NAMALWA (cell line): ENCODE measurements around the gene DNM3.

Source experiments
- DNase-seq: peaks from one replicate; pipeline ENCODE4 v3.0.0-alpha.2; 2015; ENCODE audit warnings: low spot score

The DNM3 gene

GRCh38 chr1:172140591-172140990, 299.3 kb downstream of the DNM3 start:
- DNase-seq, result no peak

DNA sequence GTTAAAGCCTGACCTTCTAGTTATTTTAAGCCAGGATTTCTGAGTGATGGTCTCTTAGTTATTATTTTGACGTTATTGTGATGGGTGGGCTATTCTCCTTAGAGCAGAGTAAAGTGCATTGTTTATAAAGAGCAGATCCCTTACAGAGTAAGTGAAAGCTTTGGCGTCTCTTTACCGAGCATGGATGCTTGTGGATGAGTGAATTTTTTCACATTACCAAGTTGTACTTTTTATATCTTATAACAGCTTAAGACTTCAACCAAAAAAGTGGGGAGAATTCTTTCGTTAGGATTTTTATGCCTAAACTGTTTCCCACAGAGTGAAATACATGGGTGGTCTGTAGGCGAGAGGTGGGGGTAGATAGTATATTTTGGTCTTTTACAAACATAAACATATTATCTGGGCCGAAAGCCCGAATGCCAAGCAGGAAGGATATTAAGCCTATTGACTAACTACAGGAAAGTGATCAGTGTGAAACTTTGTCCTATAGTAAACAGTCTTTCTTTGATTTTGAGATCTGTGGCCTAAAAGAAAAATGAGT, 300.1 kb downstream of the DNM3 start:
- DNase-seq, result no peak

DNA sequence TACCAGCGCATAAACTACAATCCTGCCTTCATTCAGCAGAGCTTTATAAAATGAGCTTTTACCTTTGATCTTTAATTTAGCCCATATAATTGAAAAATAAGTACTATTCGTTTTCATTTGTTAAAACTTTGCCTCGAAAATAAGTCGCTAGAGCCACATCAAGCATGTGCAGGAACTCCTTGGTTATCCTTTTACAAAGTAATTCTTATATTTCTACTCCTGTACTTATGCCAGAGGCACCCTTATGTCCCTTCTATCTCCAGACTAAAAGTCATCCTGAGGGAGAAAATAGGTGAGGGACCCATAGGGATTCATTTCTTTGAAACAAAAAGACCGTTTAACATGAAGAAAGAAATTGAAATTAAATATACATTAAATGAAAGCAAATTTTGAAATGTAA, 301.0 kb downstream of the DNM3 start:
- no peak for DNase-seq

DNA sequence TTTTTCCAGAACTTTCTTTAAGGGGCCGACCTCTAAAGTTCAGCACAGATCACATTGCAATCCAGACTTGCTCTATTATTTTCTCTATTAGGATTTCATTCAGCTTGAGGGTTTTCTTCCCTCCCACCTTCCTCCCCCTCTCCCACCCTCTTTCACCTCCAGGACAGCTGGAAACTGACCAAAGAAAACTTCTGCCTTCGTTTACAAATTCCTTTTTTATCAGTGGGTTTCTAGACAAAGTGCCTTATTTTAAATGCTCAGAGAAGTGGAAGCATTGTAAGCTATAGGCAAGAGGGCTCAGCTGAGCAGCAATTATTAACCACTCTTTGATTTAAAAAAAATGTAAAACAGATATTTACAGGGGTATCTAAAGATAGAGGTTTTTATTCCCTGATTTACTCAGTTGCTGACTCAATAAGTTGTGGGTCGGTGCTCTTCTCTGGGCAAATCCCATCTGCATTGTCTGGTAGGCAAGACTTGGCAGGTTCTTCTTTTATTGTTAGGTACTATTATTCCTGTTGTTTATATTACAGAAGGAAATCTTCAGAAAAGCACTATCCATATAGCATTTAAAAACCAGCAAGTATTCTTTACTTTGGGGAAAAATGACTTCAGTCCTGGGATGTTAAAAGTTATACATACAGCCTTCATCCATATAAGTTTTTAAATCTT, 302.2 kb downstream of the DNM3 start:
- no peak for DNase-seq

- no peak for DNase-seq
Measured at GRCh38 chr1:172144445-172145061, 303.3 kb downstream of the DNM3 start.

- no peak for DNase-seq
Measured at GRCh38 chr1:172145231-172145651, 303.9 kb downstream of the DNM3 start.

DNA sequence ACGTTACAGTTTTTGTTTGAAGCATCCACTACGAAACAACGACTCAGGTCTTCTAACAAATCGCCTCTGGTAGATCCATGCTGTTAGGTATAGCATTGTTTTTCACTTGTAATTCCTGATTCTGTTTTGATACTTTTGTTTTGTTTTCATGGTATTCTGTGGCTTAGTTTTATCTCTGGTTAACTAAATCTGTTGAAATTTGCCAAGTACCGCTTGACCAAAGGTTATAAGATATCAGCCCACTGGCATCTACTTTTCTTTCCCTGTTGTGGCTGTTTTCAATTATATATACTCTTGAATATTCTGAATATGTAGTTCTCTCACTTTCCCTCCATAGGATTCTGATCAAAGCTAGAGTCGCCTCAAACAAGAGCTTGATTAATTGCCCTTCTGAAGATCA, 304.4 kb downstream of the DNM3 start:
- no peak for DNase-seq

DNA sequence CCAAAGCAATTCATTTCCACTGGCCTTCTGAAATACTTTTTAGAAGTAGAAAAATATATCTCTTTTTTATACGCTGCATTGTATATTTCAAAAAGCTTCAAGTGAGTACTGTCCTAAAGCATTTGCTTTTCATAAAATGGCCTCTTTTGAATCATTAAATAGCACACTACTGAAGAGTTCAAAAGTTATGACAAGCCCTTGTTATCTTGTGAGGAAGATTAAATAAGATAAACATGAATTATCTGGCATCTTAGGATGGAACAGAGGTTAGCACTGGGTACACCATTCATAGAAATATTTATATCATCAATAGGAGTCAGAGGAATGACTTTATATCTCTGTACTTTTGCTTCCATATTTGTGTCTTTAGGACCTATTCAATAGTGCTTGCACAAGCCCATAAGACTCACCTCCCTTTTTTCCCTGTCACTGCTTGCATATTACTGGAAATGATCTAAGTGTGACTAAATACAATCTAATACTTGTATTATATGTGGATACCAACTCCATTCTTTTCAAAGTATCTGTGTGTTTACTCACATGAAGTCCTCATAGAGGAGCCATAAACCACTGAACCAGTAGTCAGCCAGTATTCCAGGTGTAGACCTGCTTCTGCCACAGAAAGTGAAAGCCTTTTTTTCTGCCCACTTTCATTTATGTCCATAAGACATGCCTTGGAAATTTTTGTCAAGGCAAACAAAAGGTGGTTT, 305.0 kb downstream of the DNM3 start:
- DNase-seq, result no peak

GRCh38 chr1:172147541-172147940, 306.2 kb downstream of the DNM3 start:
- DNase-seq, result no peak

DNA sequence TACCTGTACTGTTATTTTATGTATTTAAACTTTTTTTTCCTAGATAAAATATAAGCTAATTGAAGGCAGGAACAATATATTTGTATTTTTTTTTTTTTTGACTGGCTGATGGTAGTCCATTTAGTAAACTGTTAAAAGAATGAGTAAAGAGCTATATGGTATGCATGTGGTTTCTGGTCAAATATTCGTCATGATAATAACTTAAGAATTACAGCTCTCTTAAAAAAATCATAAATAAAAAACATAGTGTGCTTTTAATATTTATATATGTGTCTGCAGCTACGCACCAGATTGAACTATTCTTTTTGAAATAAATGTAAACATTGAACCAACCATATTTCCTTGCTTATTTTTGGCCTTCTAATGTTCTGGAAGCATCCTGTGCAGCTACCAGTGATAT, 306.9 kb downstream of the DNM3 start:
- DNase-seq, result no peak

GRCh38 chr1:172148707-172149106, 307.4 kb downstream of the DNM3 start:
- DNase-seq, result no peak

DNA sequence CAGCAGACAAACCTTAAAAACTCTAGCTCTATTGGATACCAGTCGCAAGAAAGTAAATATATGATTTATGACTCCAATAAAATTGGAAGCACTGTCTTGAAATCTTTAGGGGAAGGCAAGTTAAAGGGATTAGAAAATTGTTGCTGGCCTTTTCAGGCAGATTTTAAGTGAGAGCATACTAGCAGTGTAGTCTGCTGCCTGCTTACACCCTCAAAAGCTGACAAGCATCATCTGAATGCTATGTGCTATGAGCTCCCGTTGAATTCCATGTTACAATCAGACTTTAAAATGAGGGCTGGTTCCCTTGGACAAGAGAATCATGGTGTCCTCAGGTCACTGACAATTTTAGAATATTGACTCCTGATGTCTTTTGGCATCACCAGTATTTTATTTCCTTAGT, 308.0 kb downstream of the DNM3 start:
- DNase-seq, result no peak

GRCh38 chr1:172154551-172154950, 313.3 kb downstream of the DNM3 start:
- DNase-seq, result peak; percentile 37

DNA sequence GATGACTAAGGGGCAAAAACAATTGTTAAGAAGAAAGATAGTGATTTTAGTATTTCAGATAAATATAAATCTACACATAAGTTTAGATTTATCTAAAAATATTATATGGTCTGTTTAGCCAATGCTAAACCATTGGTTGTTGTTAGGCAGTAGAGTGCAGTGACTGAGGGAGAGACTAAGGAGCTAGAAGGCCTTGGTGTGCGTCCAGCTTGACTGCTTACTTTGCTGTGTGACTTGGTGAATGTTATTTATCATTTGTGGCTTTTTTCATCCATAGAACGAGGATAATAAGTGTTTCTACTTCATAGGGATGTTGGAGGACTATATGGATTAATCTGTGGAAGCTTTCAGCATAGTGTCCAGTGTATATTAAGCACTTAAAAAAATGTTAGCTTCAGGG, 314.5 kb downstream of the DNM3 start:
- no peak for DNase-seq

GRCh38 chr1:172162236-172162635, 320.9 kb downstream of the DNM3 start:
- DNase-seq, result no peak

DNA sequence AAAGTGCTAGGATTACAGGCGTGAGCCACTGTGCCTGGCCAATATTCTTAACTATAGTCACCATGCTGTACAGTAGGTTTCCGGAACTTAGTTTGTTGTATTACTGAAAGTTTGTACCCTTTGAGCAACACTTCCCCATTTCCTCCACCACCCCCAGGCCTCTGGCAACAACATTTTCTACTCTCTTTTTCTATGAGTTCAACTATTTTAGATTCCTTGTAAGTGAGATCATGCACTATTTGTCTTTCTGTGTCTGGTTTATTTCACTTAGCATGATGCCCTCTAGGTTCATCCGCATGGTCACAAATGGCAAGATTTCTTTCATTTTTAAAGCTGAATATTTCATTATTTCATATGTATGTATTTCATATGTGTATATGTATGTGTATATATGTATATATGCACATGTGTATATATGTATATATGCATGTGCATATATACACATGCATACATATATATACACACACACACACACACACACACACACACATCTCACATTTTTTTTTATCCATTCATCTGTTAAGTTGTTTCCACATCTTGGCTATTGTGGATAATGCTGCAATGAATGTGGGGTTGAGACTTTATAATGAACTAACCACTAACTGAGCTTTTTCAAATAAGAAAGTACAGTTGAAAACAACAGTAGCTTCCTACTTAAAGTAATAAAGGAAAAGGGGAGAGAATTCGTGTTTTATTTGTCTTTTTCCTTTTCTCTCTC, 322.4 kb downstream of the DNM3 start:
- DNase-seq, result no peak

DNA sequence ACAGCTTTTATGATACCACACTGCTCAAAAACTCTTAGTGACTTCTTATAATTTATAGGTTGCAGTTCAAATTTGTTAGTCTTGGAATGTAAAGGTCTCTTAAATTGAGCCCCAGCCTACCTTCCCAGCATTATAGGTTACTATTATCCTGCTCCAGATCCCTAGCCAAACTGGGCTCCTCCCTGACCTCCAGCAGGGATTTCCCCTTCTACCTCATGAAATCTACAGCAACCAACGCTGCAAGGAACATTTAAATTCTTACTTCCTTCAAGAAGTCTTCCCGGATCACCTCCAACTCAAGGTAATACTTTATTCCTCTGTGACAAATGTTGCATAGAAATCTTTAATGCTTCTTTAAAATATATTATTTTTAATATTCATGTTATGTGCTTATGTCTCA, 324.1 kb downstream of the DNM3 start:
- no peak for DNase-seq

DNA sequence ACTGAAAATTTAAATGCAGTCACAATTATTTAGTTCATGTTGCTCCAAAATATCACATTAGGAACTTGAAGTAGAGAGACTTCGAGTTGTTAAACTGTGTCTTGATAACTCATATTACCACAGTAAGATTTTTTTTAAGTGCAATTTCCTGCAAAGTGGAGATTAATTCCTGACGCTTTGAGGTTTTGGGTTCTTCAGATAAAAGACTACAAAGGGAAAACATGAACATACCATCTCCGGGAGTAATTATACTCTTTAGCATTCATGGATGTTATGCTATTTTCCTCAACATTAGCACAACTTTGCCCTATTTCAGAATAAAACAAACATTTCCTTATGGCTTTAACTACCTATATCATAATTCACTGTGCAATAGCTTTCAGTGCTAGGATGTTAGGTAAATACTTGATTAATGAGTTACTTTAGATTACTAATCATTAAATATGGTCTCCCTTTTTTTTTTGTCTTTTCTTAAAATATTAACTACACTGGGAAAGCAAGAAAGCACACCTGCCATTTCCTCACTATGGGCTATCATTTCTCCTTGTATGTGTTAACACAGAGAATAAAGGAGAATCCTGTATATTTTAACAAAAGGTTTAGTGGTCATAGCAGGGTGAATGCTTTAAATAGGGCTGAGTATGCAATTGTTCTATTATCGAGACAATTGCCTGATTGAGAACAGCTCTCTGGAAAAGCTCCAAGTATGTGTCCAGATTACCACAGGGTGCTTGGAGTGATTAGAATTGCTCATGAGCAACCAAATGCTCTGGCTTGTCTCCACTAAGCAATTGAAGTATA, 326.7 kb downstream of the DNM3 start:
- DNase-seq, result no peak

GRCh38 chr1:172168597-172168872, 327.2 kb downstream of the DNM3 start:
- DNase-seq, result no peak

- DNase-seq, result no peak
Measured at GRCh38 chr1:172169836-172170235, 328.5 kb downstream of the DNM3 start.

DNA sequence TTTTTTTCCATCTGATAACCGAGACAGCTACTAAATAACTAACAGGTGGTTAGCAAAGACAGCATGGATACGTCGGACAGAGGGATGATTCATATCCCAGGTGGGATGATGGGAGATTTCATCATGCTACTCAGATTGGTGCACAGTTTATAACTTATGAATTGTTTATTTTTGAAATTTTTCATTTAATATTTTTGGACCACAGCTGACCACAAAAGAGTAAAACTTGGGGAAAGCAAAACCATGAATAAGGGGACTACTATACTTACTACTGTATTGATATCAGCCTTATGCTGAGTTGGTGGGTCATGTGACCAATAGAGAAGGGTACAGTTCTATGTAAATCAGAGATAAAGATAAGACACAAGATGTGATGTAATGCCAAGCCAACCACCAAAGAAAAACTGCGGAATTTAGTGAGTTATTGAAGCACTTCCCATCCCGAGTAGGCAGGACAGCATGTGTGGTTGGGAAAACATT, 331.1 kb downstream of the DNM3 start:
- no peak for DNase-seq

DNA sequence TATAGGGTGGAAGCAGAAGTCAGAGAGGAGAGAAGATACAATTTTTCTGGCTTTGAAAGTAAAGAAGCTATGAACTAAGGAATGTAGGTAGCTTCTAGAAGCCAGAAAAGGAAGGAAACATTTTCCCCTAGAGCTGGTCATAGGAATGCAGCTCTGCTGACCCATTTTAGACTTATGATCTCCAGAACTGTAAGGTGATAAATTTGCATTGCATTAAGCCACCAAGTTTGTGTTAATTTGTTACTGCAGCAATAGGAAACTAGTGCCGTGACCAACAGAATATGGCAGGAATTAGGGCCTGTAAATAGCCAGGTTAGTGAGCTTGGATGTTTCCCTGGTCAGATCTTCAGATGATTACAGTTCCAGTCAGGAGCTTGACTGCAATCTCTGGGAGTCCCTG, 334.9 kb downstream of the DNM3 start:
- no peak for DNase-seq
